Measurements from ENCODE around the gene ANKRD36C.
"Not testable (repeated sequence)": the region's sequence is repeated elsewhere in the genome, so short reads cannot be mapped to it uniquely, and the experiment has no call there.

DNA sequence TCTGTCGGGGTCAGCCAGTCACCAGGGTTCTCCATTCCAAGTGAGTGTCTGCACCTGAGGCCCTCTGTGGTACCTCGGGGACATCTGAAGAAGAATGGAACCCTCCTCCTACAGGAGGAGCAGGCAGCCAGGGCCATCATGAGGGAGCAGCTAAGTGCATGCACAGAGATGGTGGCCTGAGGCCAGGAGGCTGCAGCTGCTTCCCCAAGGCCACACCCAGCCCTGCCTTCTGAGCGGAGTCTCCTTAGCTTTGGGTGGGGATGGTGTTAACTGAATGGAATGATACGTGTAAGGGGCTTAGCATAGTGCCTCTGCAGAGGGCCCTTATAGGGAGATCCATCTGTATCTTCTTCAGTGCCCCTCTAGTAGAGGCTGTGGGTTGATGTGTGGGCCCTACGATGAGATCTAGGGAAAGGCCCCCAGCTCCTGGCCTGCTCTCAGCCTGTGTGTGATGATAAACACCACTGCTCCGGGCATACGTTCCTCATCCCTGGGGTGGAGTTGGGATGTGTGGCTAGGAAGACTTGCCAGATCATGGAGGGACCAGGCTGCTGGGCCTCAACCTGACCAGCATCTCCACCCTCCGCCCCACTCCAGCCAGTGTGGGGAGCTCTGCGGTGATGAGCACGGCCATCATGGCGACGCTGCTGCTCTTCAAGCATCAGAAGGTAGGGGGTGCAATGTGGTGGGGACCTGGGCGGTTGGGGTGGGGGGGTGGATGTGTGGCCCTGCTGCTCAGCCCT lies 192.3 kb downstream of the ANKRD36C start:
- TF ChIP-seq, protein P1, sequence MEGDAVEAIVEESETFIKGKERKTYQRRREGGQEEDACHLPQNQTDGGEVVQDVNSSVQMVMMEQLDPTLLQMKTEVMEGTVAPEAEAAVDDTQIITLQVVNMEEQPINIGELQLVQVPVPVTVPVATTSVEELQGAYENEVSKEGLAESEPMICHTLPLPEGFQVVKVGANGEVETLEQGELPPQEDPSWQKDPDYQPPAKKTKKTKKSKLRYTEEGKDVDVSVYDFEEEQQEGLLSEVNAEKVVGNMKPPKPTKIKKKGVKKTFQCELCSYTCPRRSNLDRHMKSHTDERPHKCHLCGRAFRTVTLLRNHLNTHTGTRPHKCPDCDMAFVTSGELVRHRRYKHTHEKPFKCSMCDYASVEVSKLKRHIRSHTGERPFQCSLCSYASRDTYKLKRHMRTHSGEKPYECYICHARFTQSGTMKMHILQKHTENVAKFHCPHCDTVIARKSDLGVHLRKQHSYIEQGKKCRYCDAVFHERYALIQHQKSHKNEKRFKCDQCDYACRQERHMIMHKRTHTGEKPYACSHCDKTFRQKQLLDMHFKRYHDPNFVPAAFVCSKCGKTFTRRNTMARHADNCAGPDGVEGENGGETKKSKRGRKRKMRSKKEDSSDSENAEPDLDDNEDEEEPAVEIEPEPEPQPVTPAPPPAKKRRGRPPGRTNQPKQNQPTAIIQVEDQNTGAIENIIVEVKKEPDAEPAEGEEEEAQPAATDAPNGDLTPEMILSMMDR (IDR thresholded peaks at IDR 0.05; ENCODE audit: low read depth, low read length), result not testable (repeated sequence)
- TF ChIP-seq EZH2phosphoT487 (IDR thresholded peaks at IDR 0.05; ENCODE audit: low read depth), result not testable (repeated sequence)
